Cardiac muscle cell (in vitro differentiated cells and primary cell): ENCODE results near the gene ZFP36L2. TPM values are rescaled to one million over a fixed set of nuclear protein-coding genes. Genes with fewer than 3 reads are reported as not detected.

ENCODE experiments used
- DNase-seq, 2 donors: peaks; one replicate each; pipeline versions ENCODE4 v3.0.0 to v3.0.0-alpha.2; 2010 to 2017; ENCODE audit warnings: low read depth in 1 of 2, low spot score in 1 of 2
- H3K27ac ChIP-seq: fragments of 200-600 bp; sonication (generic); 2 replicates; pipeline ENCODE4 v1.5.1; 2016
- H3K27me3 ChIP-seq: fragments of 200-600 bp; sonication (generic); 2 replicates; pipeline ENCODE4 v1.6.0; 2016; ENCODE audit warnings: control low read depth
- H3K36me3 ChIP-seq: fragments of 200-600 bp; sonication (generic); 2 replicates; pipeline ENCODE4 v1.5.1; 2016; ENCODE audit warnings: control low read depth
- H3K4me1 ChIP-seq: fragments of 200-600 bp; sonication (generic); 2 replicates; pipeline ENCODE4 v1.8.1; 2017; ENCODE audit warnings: low read depth, mild to moderate bottlenecking, mixed run types
- H3K4me3 ChIP-seq: fragments of 200-600 bp; sonication (generic); 2 replicates; pipeline ENCODE4 v1.5.1; 2016; ENCODE audit warnings: mild to moderate bottlenecking
- H3K9me3 ChIP-seq: fragments of 200-600 bp; sonication (generic); 2 replicates; pipeline ENCODE4 v1.5.1; 2017; ENCODE audit warnings: low read depth, mild to moderate bottlenecking, control low read depth
- CTCF ChIP-seq: IDR thresholded peaks from 2 replicates; pipeline ENCODE4 v1.5.1; 2012; ENCODE audit warnings: low read depth, mild to moderate bottlenecking, low read length
- polyA plus RNA-seq: library from polyadenylated mRNA; unstranded; fragments of >200 nt; fragmentation: Nextera tagmentation; extraction: Ambion mirVana; gene quantifications from 2 replicates; pipeline ENCODE4 v1.2.1, GENCODE V29; 2016
- total RNA-seq: library from RNA; depleted of rRNA; stranded (reverse); fragments of >200 nt; gene quantifications from 2 replicates; pipeline ENCODE4 v1.2.3, GENCODE V29; 2016

The ZFP36L2 gene
- total and polyA plus RNA-seq, 2 experiments from 2014 or later: 27.6 to 73.9 TPM

- peak in 1 of 2 donors; percentile 40 for DNase-seq
- peaks cover 29% of the 10 kb centered on the region for H3K4me1 ChIP-seq
- no peak overlapping the region for H3K27ac ChIP-seq
- H3K36me3 ChIP-seq: peaks cover 4% of the 10 kb centered on the region
- no peaks in the 10 kb centered on the region for H3K27me3 ChIP-seq
- no peak for TF ChIP-seq CTCF
- no peaks in the 10 kb centered on the region for H3K9me3 ChIP-seq
- no peak overlapping the region for H3K4me3 ChIP-seq
Measured at GRCh38 chr2:43228756-43229659, 2.6 kb upstream of the ZFP36L2 start.

- no peak for TF ChIP-seq CTCF
- Histone ChIP-seq H3K4me1 (peaks cover 36% of the 10 kb centered on the region), H3K36me3 (peaks cover 4% of the 10 kb centered on the region), H3K27ac (no peak overlapping the region), H3K4me3 (no peak overlapping the region), H3K9me3 (no peaks in the 10 kb centered on the region), H3K27me3 (no peaks in the 10 kb centered on the region)
- no peak for DNase-seq
Measured at GRCh38 chr2:43228321-43228751, 1.9 kb upstream of the ZFP36L2 start.

- peak overlapping the region; percentile 94 for H3K27ac ChIP-seq
Measured at GRCh38 chr2:43227830-43228281, 1.4 kb upstream of the ZFP36L2 start.

GRCh38 chr2:43226955-43227829 is 786 bp upstream of the ZFP36L2 start:
- Histone ChIP-seq H3K27me3 (no peaks in the 10 kb centered on the region), H3K4me1 (peaks cover 47% of the 10 kb centered on the region), H3K4me3 (peak overlapping the region; percentile 84), H3K36me3 (peaks cover 11% of the 10 kb centered on the region), H3K9me3 (no peaks in the 10 kb centered on the region), H3K27ac (peak overlapping the region; percentile 94)
- no peak for TF ChIP-seq CTCF
- peak; percentile 93 to 94 for DNase-seq

More at GRCh38 chr2:43227830-43228281, 1.4 kb upstream of the ZFP36L2 start:
- H3K4me1 ChIP-seq: peaks cover 41% of the 10 kb centered on the region
- H3K36me3 ChIP-seq: peaks cover 9% of the 10 kb centered on the region
- peak; percentile 23 for TF ChIP-seq CTCF
- DNase-seq: peak in 1 of 2 donors; percentile 79
- no peaks in the 10 kb centered on the region for H3K27me3 ChIP-seq
- H3K4me3 ChIP-seq: peak overlapping the region; percentile 84
- H3K9me3 ChIP-seq: no peaks in the 10 kb centered on the region

GRCh38 chr2:43225788-43226557 is 433 bp downstream of the ZFP36L2 start:
- Histone ChIP-seq H3K4me1 (peaks cover 51% of the 10 kb centered on the region), H3K36me3 (peaks cover 11% of the 10 kb centered on the region), H3K27me3 (no peaks in the 10 kb centered on the region), H3K4me3 (peak overlapping the region; percentile 84), H3K9me3 (no peaks in the 10 kb centered on the region), H3K27ac (peak overlapping the region; percentile 94)
- no peak for TF ChIP-seq CTCF
- DNase-seq: peak in 1 of 2 donors; percentile 75
